GM21717 (cell line): ENCODE results near the gene SEMA4A.
"Not testable (repeated sequence)": the region's sequence is repeated elsewhere in the genome, so short reads cannot be mapped to it uniquely, and the experiment has no call there.

Experiments used
- ATAC-seq: cut with Tn5 transposase; IDR thresholded peaks from one replicate; pipeline ENCODE4 v1.9.1; 2021; ENCODE audit warnings: mild to moderate bottlenecking, moderate library complexity; ENCODE audit not compliant: unreplicated experiment

The SEMA4A gene

GRCh38 chr1:156155756-156156510 is 2.5 kb downstream of the SEMA4A start:
- ATAC-seq, result no peak

- no peak for ATAC-seq
These were observed 4.1 kb downstream of the SEMA4A start for GRCh38 chr1:156157506-156157905.

- no peak for ATAC-seq
These were observed 4.6 kb downstream of the SEMA4A start for GRCh38 chr1:156157966-156158365.

- no peak for ATAC-seq
These were observed 6.8 kb downstream of the SEMA4A start for GRCh38 chr1:156160000-156160742.

- no peak for ATAC-seq
These were observed 7.4 kb downstream of the SEMA4A start for GRCh38 chr1:156160743-156161171.

GRCh38 chr1:156162430-156163037 is 9.1 kb downstream of the SEMA4A start:
- no peak for ATAC-seq

- no peak for ATAC-seq
These were observed 10.3 kb downstream of the SEMA4A start for GRCh38 chr1:156163712-156164111.

GRCh38 chr1:156164125-156164831 is 10.9 kb downstream of the SEMA4A start:
- ATAC-seq, result no peak

GRCh38 chr1:156165083-156165482 is 11.7 kb downstream of the SEMA4A start:
- no peak for ATAC-seq

- ATAC-seq, result no peak
These were observed 14.2 kb downstream of the SEMA4A start for GRCh38 chr1:156167536-156167935.

GRCh38 chr1:156172696-156173470 is 19.5 kb downstream of the SEMA4A start:
- ATAC-seq, result no peak

- ATAC-seq, result no peak
These were observed 23.3 kb downstream of the SEMA4A start for GRCh38 chr1:156176610-156177210.

- ATAC-seq, result no peak
These were observed 24.7 kb downstream of the SEMA4A start for GRCh38 chr1:156177919-156178654.

- no peak for ATAC-seq
These were observed 27.1 kb downstream of the SEMA4A start for GRCh38 chr1:156180471-156180870.

GRCh38 chr1:156181391-156181924 is 28.1 kb downstream of the SEMA4A start:
- ATAC-seq, result not testable (repeated sequence)

- ATAC-seq, result not testable (repeated sequence)
These were observed 28.8 kb downstream of the SEMA4A start for GRCh38 chr1:156182010-156182779.

GRCh38 chr1:156186347-156187177 is 33.2 kb downstream of the SEMA4A start:
- not testable (repeated sequence) for ATAC-seq
